ENCODE results near the gene FUZ. TPM values are rescaled to one million over a fixed set of nuclear protein-coding genes. Genes with fewer than 3 reads are reported as not detected.

Gene FUZ
- total RNA-seq, 1 experiment from 2014 or later: 23.2 TPM

Other genes starting within 250 kb of the FUZ start
- gene NOSIP, start 232.7 kb downstream of the FUZ start, total RNA-seq (2014; rRNA removed; shearing (Covaris generic)): 122 and 129 TPM in 2 replicates
- gene PRRG2, start 232.0 kb downstream of the FUZ start, total RNA-seq (2014; rRNA removed; shearing (Covaris generic)): 0.17 TPM in 1 of 2 replicates, not detected in the other
- 1.3 and 4.5 TPM in 2 replicates for gene PRR12, start 222.1 kb downstream of the FUZ start, total RNA-seq (2014; rRNA removed; shearing (Covaris generic))
- 28.9 and 43.3 TPM in 2 replicates for gene RRAS, start 173.1 kb downstream of the FUZ start, total RNA-seq (2014; rRNA removed; shearing (Covaris generic))
- gene SCAF1, start 171.1 kb downstream of the FUZ start, total RNA-seq (2014; rRNA removed; shearing (Covaris generic)): 9.9 and 26.5 TPM in 2 replicates
- 146 and 186 TPM in 2 replicates for gene IRF3, start 147.4 kb downstream of the FUZ start, total RNA-seq (2014; rRNA removed; shearing (Covaris generic))
- gene BCL2L12, start 147.4 kb downstream of the FUZ start, total RNA-seq (2014; rRNA removed; shearing (Covaris generic)): 6.3 and 14.1 TPM in 2 replicates
- gene PRMT1, start 136.0 kb downstream of the FUZ start, total RNA-seq (2014; rRNA removed; shearing (Covaris generic)): 208 and 209 TPM in 2 replicates
- gene ADM5, start 123.7 kb downstream of the FUZ start, total RNA-seq (2014; rRNA removed; shearing (Covaris generic)): 0.20 and 0.34 TPM in 2 replicates
- gene CPT1C, start 122.2 kb downstream of the FUZ start, total RNA-seq (2014; rRNA removed; shearing (Covaris generic)): 21.1 and 26.7 TPM in 2 replicates
- not detected in 2 replicates for gene TSKS, start 50.0 kb downstream of the FUZ start, total RNA-seq (2014; rRNA removed; shearing (Covaris generic))
- 74.4 and 113 TPM in 2 replicates for gene AP2A1, start 46.3 kb downstream of the FUZ start, total RNA-seq (2014; rRNA removed; shearing (Covaris generic))
- gene MED25, start 5.0 kb upstream of the FUZ start, total RNA-seq (2014; rRNA removed; shearing (Covaris generic)): 30.2 and 45.6 TPM in 2 replicates
- gene PTOV1, start 37.9 kb upstream of the FUZ start, total RNA-seq (2014; rRNA removed; shearing (Covaris generic)): 94.0 and 107 TPM in 2 replicates
- gene PNKP, start 54.3 kb upstream of the FUZ start, total RNA-seq (2014; rRNA removed; shearing (Covaris generic)): 19.1 and 23.9 TPM in 2 replicates
- 13.6 and 14.8 TPM in 2 replicates for gene AKT1S1, start 64.1 kb upstream of the FUZ start, total RNA-seq (2014; rRNA removed; shearing (Covaris generic))
- 8.3 and 12.2 TPM in 2 replicates for gene TBC1D17, start 64.4 kb upstream of the FUZ start, total RNA-seq (2014; rRNA removed; shearing (Covaris generic))
- 5.9 and 12.5 TPM in 2 replicates for gene IL4I1, start 83.6 kb upstream of the FUZ start, total RNA-seq (2014; rRNA removed; shearing (Covaris generic))
- gene ATF5, start 115.9 kb upstream of the FUZ start, total RNA-seq (2014; rRNA removed; shearing (Covaris generic)): 18.9 and 20.5 TPM in 2 replicates
- 70.5 and 96.0 TPM in 2 replicates for gene NUP62, start 116.2 kb upstream of the FUZ start, total RNA-seq (2014; rRNA removed; shearing (Covaris generic))
- not detected in 2 replicates for gene SIGLEC11, start 147.9 kb upstream of the FUZ start, total RNA-seq (2014; rRNA removed; shearing (Covaris generic))
- 34.0 and 41.9 TPM in 2 replicates for gene VRK3, start 212.1 kb upstream of the FUZ start, total RNA-seq (2014; rRNA removed; shearing (Covaris generic))
- gene ZNF473, start 212.7 kb upstream of the FUZ start, total RNA-seq (2014; rRNA removed; shearing (Covaris generic)): 14.7 and 20.4 TPM in 2 replicates